Loucy (cell line): ENCODE data around the gene FKBP1A.

Experiments used
- H2AFZ ChIP-seq: fragments of 200-600 bp; sonication (generic); 2 replicates; pipeline ENCODE4 v1.6.0; 2016; ENCODE audit warnings: antibody characterized with exemption, mild to moderate bottlenecking, low read length, moderate library complexity
- H3F3A ChIP-seq: fragments of 200-600 bp; 2 replicates; pipeline ENCODE4 v1.6.0; 2016; ENCODE audit warnings: antibody characterized with exemption, low read depth, mild to moderate bottlenecking
- H3K27me3 ChIP-seq: fragments of 200-600 bp; sonication (generic); 2 replicates; pipeline ENCODE4 v1.6.1; 2014; ENCODE audit warnings: low read length, mild to moderate bottlenecking; ENCODE audit not compliant: insufficient read depth, poor library complexity, severe bottlenecking
- H3K36me3 ChIP-seq: fragments of 200-600 bp; sonication (generic); 2 replicates; pipeline ENCODE4 v1.6.1; 2016; ENCODE audit warnings: low read length; ENCODE audit not compliant: insufficient read depth
- H3K4me1 ChIP-seq: fragments of 200-600 bp; sonication (generic); 2 replicates; pipeline ENCODE4 v1.5.1; 2014; ENCODE audit warnings: low read length, mild to moderate bottlenecking; ENCODE audit not compliant: insufficient read depth, poor library complexity, severe bottlenecking
- H3K4me2 ChIP-seq: fragments of 200-600 bp; sonication (generic); 2 replicates; pipeline ENCODE4 v1.6.0; 2014; ENCODE audit warnings: antibody characterized with exemption, low read length, low read depth, mild to moderate bottlenecking; ENCODE audit not compliant: poor library complexity, severe bottlenecking
- H3K4me3 ChIP-seq: fragments of 200-600 bp; sonication (generic); 2 replicates; pipeline ENCODE4 v1.5.1; 2014; ENCODE audit warnings: low read length, mild to moderate bottlenecking, mixed read lengths; ENCODE audit not compliant: poor library complexity, severe bottlenecking
- H3K79me2 ChIP-seq: fragments of 200-600 bp; sonication (generic); 2 replicates; pipeline ENCODE4 v1.6.1; 2014; ENCODE audit warnings: low read length; ENCODE audit not compliant: insufficient read depth
- H3K9ac ChIP-seq: fragments of 200-600 bp; sonication (generic); 2 replicates; pipeline ENCODE4 v1.6.0; 2014; ENCODE audit warnings: mild to moderate bottlenecking, low read depth, low read length, moderate library complexity; ENCODE audit not compliant: poor library complexity, severe bottlenecking
- H3K9me2 ChIP-seq: fragments of 200-600 bp; sonication (generic); replicated peaks from 2 replicates; pipeline ENCODE4 v1.6.1; 2016; ENCODE audit warnings: low read depth, low read length, mixed read lengths
- H3K9me3 ChIP-seq: fragments of 200-600 bp; sonication (generic); 2 replicates; pipeline ENCODE4 v1.6.1; 2014; ENCODE audit warnings: mild to moderate bottlenecking, antibody characterized with exemption, low read length, low read depth; ENCODE audit not compliant: insufficient read depth
- H4K20me1 ChIP-seq: fragments of 200-600 bp; sonication (generic); 2 replicates; pipeline ENCODE4 v1.6.0; 2014; ENCODE audit warnings: antibody characterized with exemption, low read length, mild to moderate bottlenecking; ENCODE audit not compliant: insufficient read depth, poor library complexity, severe bottlenecking
- CTCF ChIP-seq: fragments of 200-600 bp; sonication (generic); conservative IDR thresholded peaks from 2 replicates; pipeline ENCODE4 v1.5.1; 2014; ENCODE audit warnings: mild to moderate bottlenecking, antibody characterized with exemption, low read length
- EZH2phosphoT487 ChIP-seq: fragments of 200-600 bp; IDR thresholded peaks from 2 replicates; pipeline ENCODE4 v1.6.1; 2018; ENCODE audit warnings: antibody characterized with exemption, mild to moderate bottlenecking, moderate library complexity, borderline replicate concordance

The FKBP1A gene

GRCh38 chr20:1430004-1430451, 37.2 kb upstream of the FKBP1A start:
- Histone ChIP-seq H2AFZ (no peak overlapping the region), H3K4me1 (peaks cover 27% of the 10 kb centered on the region), H3K9me3 (peaks cover 5% of the 10 kb centered on the region; the same call in 1 of the 2 replicates), H3K27me3 (no peaks in the 10 kb centered on the region), H3F3A (no peaks in the 10 kb centered on the region), H3K9ac (no peak overlapping the region), H3K4me2 (no peak overlapping the region), H3K79me2 (no peaks in the 10 kb centered on the region), H3K36me3 (no peaks in the 10 kb centered on the region), H3K9me2 (no peaks in the 10 kb centered on the region), H4K20me1 (no peaks in the 10 kb centered on the region), H3K4me3 (no peak overlapping the region)
- TF ChIP-seq CTCF: no peak
- no peak for TF ChIP-seq EZH2phosphoT487

GRCh38 chr20:1429143-1429728, 36.4 kb upstream of the FKBP1A start:
- Histone ChIP-seq H3K4me1 (peaks cover 26% of the 10 kb centered on the region), H2AFZ (no peak overlapping the region), H3K27me3 (no peaks in the 10 kb centered on the region), H4K20me1 (no peaks in the 10 kb centered on the region), H3F3A (no peaks in the 10 kb centered on the region), H3K4me2 (no peak overlapping the region), H3K9me3 (peaks cover 5% of the 10 kb centered on the region; the same call in 1 of the 2 replicates), H3K36me3 (no peaks in the 10 kb centered on the region), H3K9me2 (no peaks in the 10 kb centered on the region), H3K79me2 (no peaks in the 10 kb centered on the region), H3K9ac (no peak overlapping the region), H3K4me3 (no peak overlapping the region)
- TF ChIP-seq EZH2phosphoT487: no peak
- no peak for TF ChIP-seq CTCF

GRCh38 chr20:1427457-1428054, 34.7 kb upstream of the FKBP1A start:
- TF ChIP-seq CTCF (no peak), EZH2phosphoT487 (no peak)
- H3K9me2 ChIP-seq: no peaks in the 10 kb centered on the region
- no peak overlapping the region for H3K4me3 ChIP-seq
- H3K4me1 ChIP-seq: peaks cover 27% of the 10 kb centered on the region
- no peaks in the 10 kb centered on the region for H3K36me3 ChIP-seq
- H3K79me2 ChIP-seq: no peaks in the 10 kb centered on the region
- H3F3A ChIP-seq: no peaks in the 10 kb centered on the region
- no peak overlapping the region for H3K4me2 ChIP-seq
- no peak overlapping the region for H3K9ac ChIP-seq
- H2AFZ ChIP-seq: peak overlapping the region; percentile 4; the same call in 1 of the 2 replicates
- no peaks in the 10 kb centered on the region for H4K20me1 ChIP-seq
- no peaks in the 10 kb centered on the region for H3K9me3 ChIP-seq
- H3K27me3 ChIP-seq: no peaks in the 10 kb centered on the region
